ENCODE measurements around the gene DPM1. TPM values are rescaled to one million over a fixed set of nuclear protein-coding genes. Genes with fewer than 3 reads are reported as not detected.

Gene DPM1
- total RNA-seq, 6 donors from 2014 or later = 16.4 to 61.2 (median 28.4) TPM

- ATAC-seq (ENCODE audit: low FRiP score in 2 of 2) = no peak
- H3K9me3 ChIP-seq = no peaks in the 10 kb centered on the region
- H3K36me3 ChIP-seq = peaks cover 22 to 76% (median 50%) of the 10 kb centered on the region in 4 donors
- WGBS, 2 donors = 93 to 98% methylated on average over 8 of the region's 8 CpGs
- H3K4me1 ChIP-seq = no peaks in the 10 kb centered on the region
- TF ChIP-seq POLR2AphosphoS5 (IDR thresholded peaks at IDR 0.05) = no peak
- no peak for TF ChIP-seq EP300 (IDR thresholded peaks at IDR 0.05)
- TF ChIP-seq CTCF (IDR thresholded peaks at IDR 0.05) = no peak
- TF ChIP-seq POLR2A (IDR thresholded peaks at IDR 0.05) = no peak
- no peak for DNase-seq
- H3K27ac ChIP-seq = no peak overlapping the region
- no peak overlapping the region for H3K4me3 ChIP-seq
- H3K27me3 ChIP-seq = no peaks in the 10 kb centered on the region
These were observed 65.9 kb downstream of the DPM1 start for GRCh38 chr20:50892394-50892793.

- no peak for TF ChIP-seq POLR2A (IDR thresholded peaks at IDR 0.05)
- no peak for TF ChIP-seq CTCF (IDR thresholded peaks at IDR 0.05)
- no peak for TF ChIP-seq POLR2AphosphoS5 (IDR thresholded peaks at IDR 0.05)
- TF ChIP-seq EP300 (IDR thresholded peaks at IDR 0.05) = no peak
- ATAC-seq (ENCODE audit: low FRiP score in 2 of 2) (no peak), DNase-seq (no peak)
- H3K36me3 ChIP-seq = peaks cover 22 to 65% (median 46%) of the 10 kb centered on the region in 4 donors
- no peaks in the 10 kb centered on the region for H3K27me3 ChIP-seq
- H3K4me3 ChIP-seq = no peak overlapping the region
- WGBS, 2 donors = 74 to 81% methylated on average over 5 of the region's 5 CpGs
- H3K4me1 ChIP-seq = no peaks in the 10 kb centered on the region
- no peaks in the 10 kb centered on the region for H3K9me3 ChIP-seq
- no peak overlapping the region for H3K27ac ChIP-seq
These were observed 67.2 kb downstream of the DPM1 start for GRCh38 chr20:50891138-50891537.

GRCh38 chr20:50887576-50887975 is 70.8 kb downstream of the DPM1 start:
- Histone ChIP-seq H3K4me1 (no peaks in the 10 kb centered on the region), H3K4me3 (no peak overlapping the region), H3K27ac (no peak overlapping the region), H3K27me3 (no peaks in the 10 kb centered on the region), H3K9me3 (no peaks in the 10 kb centered on the region), H3K36me3 (peaks cover 6 to 35% (median 30%) of the 10 kb centered on the region in 4 donors)
- TF ChIP-seq POLR2AphosphoS5 (IDR thresholded peaks at IDR 0.05) (no peak), CTCF (IDR thresholded peaks at IDR 0.05) (no peak)
- 81 to 91% methylated on average over 3 of the region's 3 CpGs for WGBS, 2 donors
- DNase-seq = no peak
- ATAC-seq (ENCODE audit: low FRiP score in 2 of 2) = no peak

GRCh38 chr20:50886184-50886790 is 72.0 kb downstream of the DPM1 start:
- H3K4me1 ChIP-seq = no peaks in the 10 kb centered on the region
- H3K9me3 ChIP-seq = no peaks in the 10 kb centered on the region
- peaks cover 0 to 22% (median 19%) of the 10 kb centered on the region in 4 donors for H3K36me3 ChIP-seq
- no peak overlapping the region for H3K4me3 ChIP-seq
- ATAC-seq (ENCODE audit: low FRiP score in 2 of 2) (no peak), DNase-seq (no peak)
- no peaks in the 10 kb centered on the region for H3K27me3 ChIP-seq
- H3K27ac ChIP-seq = no peak overlapping the region
- 88 to 91% methylated on average over 10 to 12 of the region's 12 CpGs for WGBS, 2 donors
- TF ChIP-seq CTCF (IDR thresholded peaks at IDR 0.05) (no peak), EP300 (IDR thresholded peaks at IDR 0.05) (no peak), POLR2A (IDR thresholded peaks at IDR 0.05) (no peak), POLR2AphosphoS5 (IDR thresholded peaks at IDR 0.05) (no peak)

- TF ChIP-seq POLR2AphosphoS5 (IDR thresholded peaks at IDR 0.05) (no peak), POLR2A (IDR thresholded peaks at IDR 0.05) (no peak), CTCF (IDR thresholded peaks at IDR 0.05) (no peak), EP300 (IDR thresholded peaks at IDR 0.05) (no peak)
- H3K27ac ChIP-seq = no peak overlapping the region
- peaks cover 0 to 17% (median 16%) of the 10 kb centered on the region in 4 donors for H3K36me3 ChIP-seq
- 88 to 94% methylated on average over 5 of the region's 5 CpGs for WGBS, 2 donors
- H3K9me3 ChIP-seq = no peaks in the 10 kb centered on the region
- H3K27me3 ChIP-seq = no peaks in the 10 kb centered on the region
- ATAC-seq (ENCODE audit: low FRiP score in 2 of 2) (no peak), DNase-seq (no peak)
- H3K4me1 ChIP-seq = no peaks in the 10 kb centered on the region
- H3K4me3 ChIP-seq = no peak overlapping the region
These were observed 72.6 kb downstream of the DPM1 start for GRCh38 chr20:50885781-50886180.
